ENCODE results near the gene TENT4B.
A peak's percentile ranks its signal among the peaks of the same experiment; 100 is the strongest.

TENT4B gene

DNA sequence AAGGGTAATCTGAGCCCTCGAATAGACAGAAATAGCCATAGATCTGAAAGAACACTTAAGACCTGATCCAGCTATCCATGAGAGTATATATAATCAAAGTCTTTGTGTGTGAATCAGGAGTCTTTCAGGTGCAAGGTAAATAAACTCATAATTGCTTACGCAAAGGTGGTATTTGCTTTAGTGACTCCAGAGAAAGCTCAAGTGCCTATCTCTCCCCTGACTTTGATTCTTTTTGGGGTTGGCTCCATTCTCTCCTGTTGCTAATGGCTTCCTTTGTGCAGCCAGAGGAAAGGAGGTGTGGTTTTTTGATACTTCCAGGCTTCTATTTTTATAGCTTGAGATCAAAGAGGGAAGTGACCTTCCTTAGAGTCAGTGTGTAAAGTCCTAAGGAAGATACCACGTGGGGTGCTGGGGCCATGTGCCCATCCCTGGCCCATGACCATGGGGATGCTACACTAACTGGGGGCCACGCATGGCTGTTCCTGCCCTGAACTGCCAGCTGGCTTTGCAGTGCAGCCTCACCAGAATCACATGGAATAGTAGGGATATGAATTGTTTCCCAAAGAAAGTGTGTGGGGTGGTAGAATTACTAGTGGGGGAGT, 45.8 kb downstream of the TENT4B start:
- no peak for DNase-seq

GRCh38 chr16:50201787-50202186, 48.7 kb downstream of the TENT4B start:
- DNase-seq, result no peak

DNA sequence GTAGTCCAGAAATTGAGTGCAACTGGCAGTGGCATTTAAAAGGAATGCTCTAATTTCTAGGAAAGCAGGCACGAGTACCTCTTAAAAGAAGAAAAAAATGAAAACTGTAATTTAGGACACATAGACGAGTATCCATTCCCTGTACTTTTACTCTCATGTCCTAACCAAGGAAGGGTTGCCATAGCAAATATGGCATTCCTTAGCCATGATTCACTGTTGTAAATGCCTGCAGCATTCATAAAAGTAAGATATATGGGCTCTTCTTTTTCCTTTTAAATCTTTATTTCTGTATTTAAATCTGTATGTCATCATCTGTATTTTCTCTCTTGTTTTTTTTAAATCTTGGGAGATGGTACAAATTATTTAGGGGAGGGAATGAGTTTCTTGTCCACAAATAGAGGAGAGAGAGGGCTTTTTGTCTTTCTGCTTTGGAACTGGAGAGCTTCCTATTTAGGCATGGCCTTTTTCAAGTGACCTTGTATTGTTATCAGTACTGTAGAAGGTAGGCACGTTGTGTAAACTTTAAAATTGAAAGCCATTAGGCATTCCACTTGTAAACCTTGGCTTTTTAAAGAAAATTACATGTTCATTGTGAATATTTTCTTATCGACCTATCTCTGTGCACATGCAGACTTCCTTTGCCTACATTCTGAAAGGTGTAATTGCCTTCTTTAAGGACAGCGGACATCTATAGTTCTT, 50.0 kb downstream of the TENT4B start:
- peak; percentile 97 for DNase-seq

GRCh38 chr16:50203681-50204080, 50.6 kb downstream of the TENT4B start:
- DNase-seq, result no peak

GRCh38 chr16:50204453-50205108, 51.5 kb downstream of the TENT4B start:
- no peak for DNase-seq

DNA sequence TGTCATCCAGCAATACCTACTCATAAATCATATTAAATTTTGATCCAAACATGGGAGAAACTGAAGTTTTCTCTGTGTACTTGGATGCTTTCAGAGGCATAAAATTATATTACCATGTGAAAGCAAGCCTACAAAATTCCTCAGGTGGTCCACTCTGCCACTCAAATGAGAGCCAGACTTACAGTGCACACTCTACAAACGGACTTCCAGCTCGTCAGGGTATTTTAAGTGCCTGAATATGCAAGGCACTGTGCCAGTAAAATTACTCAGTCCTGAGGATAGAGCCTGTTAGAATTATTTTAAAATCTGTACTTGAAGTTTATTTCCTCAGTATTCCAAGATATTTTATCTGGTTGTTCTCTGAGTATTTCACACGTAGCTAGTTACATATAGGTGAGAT, 54.5 kb downstream of the TENT4B start:
- peak; percentile 69 for DNase-seq

GRCh38 chr16:50208460-50208931, 55.4 kb downstream of the TENT4B start:
- DNase-seq, result peak; percentile 54

DNA sequence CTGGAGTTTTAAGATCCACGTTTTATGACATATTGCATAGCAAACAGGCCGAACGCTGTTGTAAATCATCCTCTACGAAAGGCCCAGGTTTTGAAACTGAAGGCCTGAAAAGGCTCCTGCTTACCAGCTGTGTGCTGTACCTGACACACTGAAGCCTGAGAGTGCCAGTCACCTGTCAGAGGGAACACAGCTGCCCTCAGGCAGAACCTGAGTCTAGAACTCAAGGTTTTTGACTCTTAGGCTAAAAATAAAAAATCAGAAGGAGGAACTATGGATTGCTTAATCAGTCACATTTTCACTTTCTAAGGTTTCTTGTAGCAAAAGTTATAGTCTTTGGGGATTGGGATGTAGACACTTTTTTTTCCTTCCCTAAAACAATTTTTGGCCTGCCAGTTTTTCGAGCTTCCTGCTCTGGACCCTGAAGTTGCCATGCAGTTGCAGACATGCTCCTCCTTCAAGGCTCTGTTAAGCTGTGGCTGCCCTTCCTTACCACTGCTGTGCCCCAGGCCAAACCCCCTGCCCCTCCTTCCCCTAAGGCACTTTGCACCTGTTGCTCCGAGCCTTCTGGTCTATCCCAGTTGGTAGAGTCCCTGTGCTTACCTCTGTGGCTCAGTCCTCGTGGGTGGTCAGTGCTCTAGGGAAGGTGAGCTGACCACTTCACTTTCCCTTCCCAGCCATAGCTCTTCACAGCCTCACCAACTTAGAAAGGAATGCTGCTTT, 56.6 kb downstream of the TENT4B start:
- DNase-seq, result no peak

- peak; percentile 90 for DNase-seq
Observed at GRCh38 chr16:50210266-50211038, 57.3 kb downstream of the TENT4B start.

- DNase-seq, result peak; percentile 52
Observed at GRCh38 chr16:50213939-50214519, 60.9 kb downstream of the TENT4B start.

GRCh38 chr16:50215680-50216079, 62.6 kb downstream of the TENT4B start:
- no peak for DNase-seq

- no peak for DNase-seq
Observed at GRCh38 chr16:50216231-50216630, 63.1 kb downstream of the TENT4B start.

GRCh38 chr16:50219402-50219975, 66.4 kb downstream of the TENT4B start:
- no peak for DNase-seq

GRCh38 chr16:50224286-50224685, 71.2 kb downstream of the TENT4B start:
- DNase-seq, result peak; percentile 33

GRCh38 chr16:50227120-50227519, 74.0 kb downstream of the TENT4B start:
- DNase-seq, result no peak

- no peak for DNase-seq
Observed at GRCh38 chr16:50227665-50228064, 74.6 kb downstream of the TENT4B start.

DNA sequence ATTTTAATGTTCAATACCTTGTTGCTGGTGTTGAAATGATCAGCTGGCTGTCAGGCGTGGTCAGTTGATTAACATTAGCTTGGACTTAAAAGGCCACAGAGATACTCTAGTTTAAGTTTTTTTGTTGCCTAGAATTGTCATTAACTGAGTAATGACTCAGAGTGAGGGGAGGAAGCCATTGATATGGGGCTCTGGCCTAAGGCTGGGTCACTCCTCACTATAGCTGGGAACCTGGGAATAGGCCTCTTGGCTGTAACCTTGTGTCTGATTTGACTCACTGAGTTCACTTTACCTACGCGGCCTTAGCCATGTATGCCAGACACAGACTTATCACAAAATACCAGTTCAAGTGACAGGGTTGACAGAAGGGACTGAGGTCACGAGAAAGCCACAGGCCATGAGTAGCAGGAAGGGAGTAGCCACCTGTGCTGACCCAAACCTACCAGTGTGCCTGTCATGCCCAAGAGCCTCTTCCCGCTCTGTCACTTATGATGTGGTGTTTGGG, 75.3 kb downstream of the TENT4B start:
- DNase-seq, result no peak

- DNase-seq, result no peak
Observed at GRCh38 chr16:50229149-50229726, 76.1 kb downstream of the TENT4B start.

- peak; percentile 75 for DNase-seq
Observed at GRCh38 chr16:50234771-50235556, 81.9 kb downstream of the TENT4B start.

DNA sequence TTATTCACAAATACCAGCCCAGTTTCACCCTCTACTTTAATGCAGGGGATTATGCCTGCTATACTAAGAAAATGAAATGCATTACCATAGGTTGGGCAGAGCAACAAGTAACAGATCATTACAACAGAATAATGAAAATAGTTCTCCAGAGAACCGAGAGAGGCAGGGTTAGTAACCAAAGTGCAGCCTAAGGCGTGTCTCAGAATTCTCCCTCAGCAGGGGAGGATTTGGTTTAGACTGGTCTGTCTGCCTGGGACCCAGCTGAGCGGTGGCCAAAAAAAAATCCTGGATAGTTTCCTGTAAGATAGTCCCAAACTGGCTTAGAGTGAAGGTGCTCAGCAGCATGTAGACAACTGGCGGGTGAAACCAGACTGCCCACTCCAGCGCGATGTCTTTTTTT, 82.5 kb downstream of the TENT4B start:
- peak; percentile 63 for DNase-seq

All from fibroblast of upper back skin (primary cell).